ENCODE results near the gene TTBK1.

The TTBK1 gene

DNA sequence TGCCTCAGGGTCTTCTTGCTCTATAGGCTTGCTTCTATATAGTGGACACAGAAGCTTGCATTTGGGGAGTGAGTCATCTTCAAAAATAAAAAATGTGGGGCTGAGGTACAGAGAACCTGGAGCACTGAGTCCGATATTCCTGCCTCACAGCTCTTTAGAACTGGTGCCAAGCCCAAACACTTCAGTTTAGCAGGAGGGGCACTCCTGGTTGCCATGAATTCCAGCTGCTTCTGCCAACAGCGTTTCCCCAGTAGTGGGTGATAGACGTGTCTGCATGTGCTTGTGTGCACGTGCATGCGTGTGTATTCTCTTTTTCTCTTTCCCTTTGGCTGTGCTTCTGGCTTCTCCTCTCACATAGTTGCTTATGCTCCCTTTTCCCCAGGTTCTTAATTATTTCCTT is 25.9 kb upstream of the TTBK1 start:
- peak overlapping the region; percentile 26 for H3K27ac Mint-ChIP-seq
- no peaks in the 10 kb centered on the region for H3K4me1 Mint-ChIP-seq (ENCODE audit: low read depth)
- H3K36me3 Mint-ChIP-seq (ENCODE audit: low read depth): peaks cover 34% of the 10 kb centered on the region
- H3K27me3 Mint-ChIP-seq (ENCODE audit: low read depth): no peaks in the 10 kb centered on the region
- H3K9me3 Mint-ChIP-seq: no peaks in the 10 kb centered on the region
- H3K4me3 Mint-ChIP-seq: no peak overlapping the region

DNA sequence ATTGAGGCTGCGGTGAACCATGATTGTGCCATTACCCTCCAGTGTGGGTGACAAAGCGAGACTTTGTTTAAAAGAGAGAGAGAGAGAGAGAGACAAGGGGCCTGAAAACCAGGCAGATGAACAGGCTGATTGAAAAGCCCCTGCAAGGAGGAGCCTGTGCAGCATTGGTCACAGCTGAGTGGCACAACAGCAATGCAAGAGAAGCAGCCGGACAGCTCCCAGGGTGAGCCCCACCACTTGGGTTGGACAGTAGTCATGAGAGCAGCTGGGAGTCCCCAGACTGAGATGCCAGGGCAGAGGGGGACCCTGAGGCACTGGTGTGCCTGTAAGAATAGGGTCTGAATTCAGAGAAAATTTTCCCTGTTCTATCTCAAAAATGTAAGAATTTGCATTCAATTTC is 24.2 kb upstream of the TTBK1 start:
- no peak overlapping the region for H3K4me3 Mint-ChIP-seq
- no peaks in the 10 kb centered on the region for H3K27me3 Mint-ChIP-seq (ENCODE audit: low read depth)
- H3K27ac Mint-ChIP-seq: no peak overlapping the region
- peaks cover 10% of the 10 kb centered on the region for H3K4me1 Mint-ChIP-seq (ENCODE audit: low read depth)
- H3K36me3 Mint-ChIP-seq (ENCODE audit: low read depth): peaks cover 33% of the 10 kb centered on the region
- H3K9me3 Mint-ChIP-seq: no peaks in the 10 kb centered on the region

DNA sequence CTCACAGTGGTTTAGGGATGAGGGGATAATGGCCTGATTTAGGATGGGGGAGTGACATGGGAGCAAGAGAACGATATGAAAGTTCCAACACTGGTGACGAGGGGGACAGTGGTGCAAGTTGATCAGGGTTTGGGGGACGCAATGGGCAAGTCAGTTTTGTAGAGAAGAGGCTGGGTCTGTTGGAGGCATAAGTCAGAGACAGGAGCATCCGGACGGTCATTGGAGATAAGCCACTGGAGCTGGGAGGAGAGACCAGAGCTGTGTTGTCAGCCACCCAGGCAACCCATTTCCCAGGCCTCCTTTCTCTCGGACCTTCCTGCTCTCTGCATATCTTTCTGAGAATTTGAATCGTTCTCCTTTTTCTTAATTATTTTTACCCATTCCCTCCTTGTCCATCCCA is 23.5 kb upstream of the TTBK1 start:
- Mint-ChIP-seq H3K36me3 (ENCODE audit: low read depth) (peaks cover 38% of the 10 kb centered on the region), H3K27ac (peak overlapping the region; percentile 35), H3K4me3 (no peak overlapping the region), H3K4me1 (ENCODE audit: low read depth) (peaks cover 17% of the 10 kb centered on the region), H3K27me3 (ENCODE audit: low read depth) (no peaks in the 10 kb centered on the region), H3K9me3 (no peaks in the 10 kb centered on the region)

DNA sequence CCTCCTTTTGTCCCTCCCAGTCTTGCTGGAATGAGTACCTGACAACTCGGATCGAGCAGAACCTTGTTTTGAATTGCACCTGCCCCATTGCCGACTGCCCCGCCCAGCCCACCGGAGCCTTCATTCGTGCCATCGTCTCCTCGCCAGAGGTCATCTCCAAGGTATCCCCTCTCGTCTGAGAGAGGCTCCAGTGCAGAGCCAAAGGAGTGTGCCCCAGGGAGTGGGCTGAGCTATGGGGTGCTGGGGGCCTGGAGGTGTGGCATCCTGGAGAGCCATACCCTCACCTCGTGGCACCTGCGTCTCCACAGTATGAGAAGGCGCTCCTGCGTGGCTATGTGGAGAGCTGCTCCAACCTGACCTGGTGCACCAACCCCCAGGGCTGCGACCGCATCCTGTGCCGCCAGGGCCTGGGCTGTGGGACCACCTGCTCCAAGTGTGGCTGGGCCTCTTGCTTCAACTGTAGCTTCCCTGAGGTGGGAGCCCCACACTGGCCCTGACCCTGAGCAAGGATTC is 22.8 kb upstream of the TTBK1 start:
- H3K27me3 Mint-ChIP-seq (ENCODE audit: low read depth): no peaks in the 10 kb centered on the region
- H3K4me3 Mint-ChIP-seq: no peak overlapping the region
- peaks cover 39% of the 10 kb centered on the region for H3K36me3 Mint-ChIP-seq (ENCODE audit: low read depth)
- no peak overlapping the region for H3K27ac Mint-ChIP-seq
- no peaks in the 10 kb centered on the region for H3K9me3 Mint-ChIP-seq
- H3K4me1 Mint-ChIP-seq (ENCODE audit: low read depth): peaks cover 20% of the 10 kb centered on the region

DNA sequence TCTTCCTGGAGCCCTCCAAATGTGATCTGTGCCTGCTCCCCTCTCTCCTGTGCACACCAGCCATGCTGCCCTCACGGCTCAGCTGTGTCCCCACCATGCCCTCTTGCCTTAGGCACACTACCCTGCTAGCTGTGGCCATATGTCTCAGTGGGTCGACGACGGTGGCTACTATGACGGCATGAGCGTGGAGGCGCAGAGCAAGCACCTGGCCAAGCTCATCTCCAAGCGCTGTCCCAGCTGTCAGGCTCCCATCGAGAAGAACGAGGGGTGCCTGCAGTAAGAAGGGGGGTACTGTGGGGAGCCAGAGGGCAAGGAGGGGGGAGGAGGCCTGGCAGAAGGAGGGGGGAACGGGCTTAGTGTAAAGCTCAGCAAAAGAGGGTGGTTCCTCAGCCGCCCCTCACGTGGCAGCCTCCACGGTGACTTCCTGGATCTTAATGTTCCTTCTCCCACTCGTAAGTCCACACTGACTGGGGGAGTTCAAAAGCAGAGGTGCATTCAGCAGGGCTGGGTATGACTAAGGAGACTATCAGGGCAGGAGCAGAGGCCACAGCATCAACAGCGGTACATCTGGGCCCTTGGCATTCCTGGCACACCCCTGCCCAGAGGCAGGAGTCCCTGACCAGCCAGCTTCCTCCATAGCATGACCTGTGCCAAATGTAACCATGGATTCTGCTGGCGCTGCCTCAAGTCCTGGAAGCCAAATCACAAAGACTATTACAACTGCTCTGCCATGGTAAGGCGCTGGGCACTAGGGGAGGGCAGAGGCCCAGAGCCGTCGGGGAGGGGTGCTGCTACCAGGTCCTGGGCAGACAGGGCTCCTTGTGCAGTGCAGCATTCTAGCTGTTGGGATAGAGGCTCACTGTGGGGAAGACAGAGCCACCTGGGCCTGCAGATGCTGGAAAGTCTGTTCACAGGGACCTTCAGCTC is 22.0 kb upstream of the TTBK1 start:
- H3K27me3 Mint-ChIP-seq (ENCODE audit: low read depth): no peaks in the 10 kb centered on the region
- peaks cover 27% of the 10 kb centered on the region for H3K4me1 Mint-ChIP-seq (ENCODE audit: low read depth)
- no peaks in the 10 kb centered on the region for H3K9me3 Mint-ChIP-seq
- no peak overlapping the region for H3K4me3 Mint-ChIP-seq
- H3K36me3 Mint-ChIP-seq (ENCODE audit: low read depth): peaks cover 37% of the 10 kb centered on the region
- H3K27ac Mint-ChIP-seq: peak overlapping the region; percentile 53

DNA sequence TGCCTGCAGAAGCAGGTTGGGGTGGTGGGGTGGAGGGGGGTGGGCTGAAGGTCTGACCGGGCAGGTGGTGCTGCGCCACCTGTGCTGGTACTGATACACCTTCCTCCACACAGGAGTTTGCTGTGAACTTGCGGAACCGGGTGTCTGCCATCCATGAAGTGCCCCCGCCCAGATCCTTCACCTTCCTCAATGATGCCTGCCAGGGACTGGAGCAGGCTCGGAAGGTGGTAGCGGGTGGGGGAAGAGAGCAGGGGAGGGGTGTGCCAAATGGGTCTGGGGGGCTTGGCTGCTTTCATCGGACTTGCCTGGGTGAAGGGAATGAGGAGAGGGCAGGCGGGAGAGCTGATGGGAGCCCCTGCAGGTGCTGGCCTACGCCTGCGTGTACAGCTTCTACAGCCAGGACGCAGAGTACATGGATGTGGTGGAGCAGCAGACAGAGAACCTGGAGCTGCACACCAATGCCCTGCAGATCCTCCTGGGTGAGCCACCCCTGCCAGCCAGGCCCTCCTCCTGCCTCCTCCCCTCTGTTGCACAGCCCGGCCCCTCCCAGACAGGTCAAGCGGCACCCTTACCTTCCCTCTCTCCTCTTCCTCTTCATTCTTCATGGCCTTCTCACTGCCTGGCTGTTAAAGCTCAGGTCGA is 20.7 kb upstream of the TTBK1 start:
- Mint-ChIP-seq H3K27me3 (ENCODE audit: low read depth) (no peaks in the 10 kb centered on the region), H3K4me1 (ENCODE audit: low read depth) (peaks cover 31% of the 10 kb centered on the region), H3K36me3 (ENCODE audit: low read depth) (peaks cover 35% of the 10 kb centered on the region), H3K9me3 (no peaks in the 10 kb centered on the region), H3K27ac (peak overlapping the region; percentile 70), H3K4me3 (no peak overlapping the region)

DNA sequence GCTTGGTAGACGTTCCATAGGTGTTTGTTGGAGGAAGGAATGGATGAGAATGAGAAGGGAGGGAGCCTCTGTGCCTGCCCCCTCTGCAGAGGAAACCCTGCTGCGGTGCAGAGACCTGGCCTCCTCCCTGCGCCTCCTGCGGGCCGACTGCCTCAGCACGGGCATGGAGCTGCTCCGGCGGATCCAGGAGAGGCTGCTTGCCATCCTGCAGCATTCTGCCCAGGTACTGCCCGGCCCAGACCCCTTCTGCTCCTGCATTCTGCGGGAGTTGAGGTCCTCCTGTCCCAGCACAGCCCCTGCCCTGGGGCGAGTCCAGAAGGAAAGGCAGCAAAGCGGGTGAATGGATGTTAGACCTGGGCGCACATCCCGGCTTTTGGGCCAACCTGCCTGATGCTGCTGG is 20.1 kb upstream of the TTBK1 start:
- Mint-ChIP-seq H3K4me1 (ENCODE audit: low read depth) (peaks cover 35% of the 10 kb centered on the region), H3K36me3 (ENCODE audit: low read depth) (peaks cover 32% of the 10 kb centered on the region), H3K27me3 (ENCODE audit: low read depth) (no peaks in the 10 kb centered on the region), H3K27ac (peak overlapping the region; percentile 98), H3K9me3 (no peaks in the 10 kb centered on the region), H3K4me3 (no peak overlapping the region)

DNA sequence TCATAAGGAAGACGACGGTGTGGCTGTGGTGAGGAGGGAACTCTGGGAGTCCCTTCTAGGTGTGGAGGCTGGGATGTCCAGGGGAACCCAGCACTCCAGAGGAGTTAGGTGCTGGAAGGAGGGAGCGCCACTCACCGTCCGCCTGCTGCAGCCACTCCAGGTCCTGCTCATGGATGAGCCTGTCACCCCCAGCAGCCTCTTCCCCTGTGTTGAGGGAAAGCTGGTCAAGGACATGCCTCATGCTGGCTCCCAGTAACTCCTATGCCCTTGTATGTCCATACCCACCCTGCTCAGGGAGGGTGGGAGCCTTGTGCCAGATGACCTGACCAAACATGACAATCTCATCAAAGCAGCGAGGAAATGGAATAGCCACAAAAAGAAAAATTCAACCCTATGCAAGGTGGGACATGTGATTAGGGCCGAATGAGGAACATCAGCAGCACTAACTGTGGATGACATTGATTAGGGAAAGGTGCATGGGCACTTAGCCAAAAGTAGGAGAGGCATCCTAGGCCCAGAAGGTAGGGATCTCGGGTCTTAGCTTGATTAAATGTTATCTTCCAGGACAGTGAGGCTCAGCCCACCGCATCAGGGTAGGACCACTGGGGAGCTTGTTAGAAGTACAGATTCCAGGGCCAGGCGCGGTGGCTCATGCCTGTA is 17.0 kb upstream of the TTBK1 start:
- Mint-ChIP-seq H3K9me3 (no peaks in the 10 kb centered on the region), H3K36me3 (ENCODE audit: low read depth) (peaks cover 25% of the 10 kb centered on the region), H3K27me3 (ENCODE audit: low read depth) (peaks cover 3% of the 10 kb centered on the region)

DNA sequence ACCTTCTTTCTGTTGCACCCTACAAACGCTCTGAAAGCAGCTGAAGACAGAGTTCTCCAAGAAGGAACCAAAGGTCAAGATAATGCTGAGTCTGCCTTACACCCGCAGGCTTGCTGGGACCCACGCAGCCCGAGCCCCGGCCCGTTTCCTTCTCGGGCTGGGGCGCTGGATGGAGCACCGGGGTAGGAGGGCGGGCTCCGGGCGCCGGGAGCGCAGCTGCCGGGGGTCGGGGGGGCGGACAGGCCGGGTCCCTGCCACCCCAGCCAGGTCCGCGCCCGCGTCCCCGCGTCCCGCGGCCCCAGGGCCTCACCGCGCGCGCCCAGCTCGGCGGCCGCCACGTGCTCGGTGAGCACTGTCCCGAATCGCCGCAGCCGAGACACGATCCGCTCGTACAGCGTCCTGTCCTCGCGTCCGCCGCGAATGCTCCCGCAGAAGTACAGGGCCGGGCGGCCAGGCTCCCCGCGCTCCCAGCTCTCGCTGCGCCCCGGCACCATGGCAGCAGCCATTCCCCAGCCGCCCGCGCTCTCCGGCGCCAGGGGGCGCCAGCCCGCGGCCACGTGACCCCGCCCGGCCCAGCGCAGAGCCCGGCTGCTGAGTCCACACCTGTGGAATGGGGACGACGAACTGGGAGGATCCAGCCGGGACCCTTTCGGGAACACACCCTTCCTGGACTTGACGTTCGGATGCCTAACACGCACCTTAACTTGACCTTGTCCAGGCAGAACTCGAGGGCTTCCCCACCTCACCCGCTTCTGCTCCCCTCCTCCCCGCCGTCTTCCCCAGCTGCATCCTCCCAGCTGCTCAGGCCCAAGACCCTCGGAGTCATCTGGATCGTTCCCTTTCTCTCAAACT is 14.1 kb upstream of the TTBK1 start, which contains the start of gene DNPH1:
Gene DNPH1, minus strand, starts transcription at position 531 of the 852 bp plus-strand sequence. Its CDS starts 25 bp downstream, at position 506.
- Mint-ChIP-seq H3K4me3 (peak within 1 kb of the TSS; percentile 89), H3K36me3 (ENCODE audit: low read depth) (peaks cover 13% of the 10 kb centered on the region), H3K9me3 (no peaks in the 10 kb centered on the region), H3K4me1 (ENCODE audit: low read depth) (peaks cover 38% of the 10 kb centered on the region), H3K27me3 (ENCODE audit: low read depth) (peaks cover 17% of the 10 kb centered on the region), H3K27ac (peak within 1 kb of the TSS; percentile 89)

More for the DNA sequence above, 17.0 kb upstream of the TTBK1 start:
- Mint-ChIP-seq H3K4me3 (peak overlapping the region; percentile 37), H3K27ac (peak overlapping the region; percentile 87), H3K4me1 (ENCODE audit: low read depth) (peaks cover 47% of the 10 kb centered on the region)

DNA sequence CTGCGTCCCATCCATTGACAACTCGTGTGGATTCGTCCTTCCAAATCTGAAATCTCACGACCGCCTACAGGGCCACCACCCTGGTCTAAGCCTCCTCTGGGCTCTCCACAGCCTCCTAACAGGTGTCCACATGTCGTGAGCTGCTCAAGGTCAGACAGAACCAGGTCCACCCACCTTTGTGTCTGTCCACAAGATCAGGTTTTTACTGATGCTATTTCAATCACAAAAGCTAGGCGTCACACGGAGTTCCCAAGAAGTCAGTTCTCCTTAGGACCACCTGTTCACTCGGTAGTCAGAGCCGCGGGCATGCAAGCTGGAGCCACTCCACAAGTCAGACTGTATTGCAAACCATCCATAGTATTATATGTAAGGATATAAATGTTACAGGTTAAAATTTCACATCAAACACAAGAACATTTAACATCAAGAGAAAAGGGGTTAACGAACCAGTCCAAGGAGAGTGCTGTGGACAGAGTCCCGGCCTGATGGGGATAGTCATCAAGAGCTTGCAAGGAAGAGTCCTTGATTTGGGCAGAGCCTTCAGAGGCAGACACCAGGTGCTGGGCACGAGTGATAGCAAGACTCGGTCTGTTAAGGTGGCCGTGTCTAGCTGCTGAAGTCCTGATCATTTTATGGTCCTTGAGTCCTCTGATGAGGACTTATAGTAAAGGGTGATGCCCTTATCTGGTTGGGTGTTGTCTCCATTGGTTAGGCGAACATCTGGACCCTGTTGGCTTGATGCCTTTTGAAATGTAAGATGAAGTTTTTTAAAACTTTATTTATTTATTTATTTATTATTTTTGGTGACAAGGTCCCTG is 13.3 kb upstream of the TTBK1 start:
- H3K4me1 Mint-ChIP-seq (ENCODE audit: low read depth): peaks cover 32% of the 10 kb centered on the region
- H3K9me3 Mint-ChIP-seq: no peaks in the 10 kb centered on the region
- H3K4me3 Mint-ChIP-seq: peak overlapping the region; percentile 89

DNA sequence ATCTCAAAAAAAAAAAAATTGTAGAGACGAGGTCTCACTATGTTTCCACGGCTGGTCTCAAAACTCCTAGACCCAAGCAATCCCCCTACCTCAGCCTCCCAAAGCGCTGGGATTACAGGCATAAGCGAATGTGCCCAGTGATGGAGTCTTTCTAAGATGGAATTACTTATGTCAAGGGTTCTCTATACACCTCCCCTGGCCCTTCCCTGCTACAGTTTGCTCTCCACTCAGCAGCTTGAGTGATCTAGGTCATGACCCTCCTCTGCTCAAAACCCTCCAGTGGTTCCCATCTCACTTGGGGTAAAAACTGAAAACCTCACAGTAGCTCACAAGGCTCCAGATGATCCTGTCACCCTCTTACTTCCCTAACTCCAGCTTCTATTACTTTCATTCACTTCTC is 12.2 kb upstream of the TTBK1 start:
- Mint-ChIP-seq H3K27ac (no peak overlapping the region), H3K4me1 (ENCODE audit: low read depth) (peaks cover 24% of the 10 kb centered on the region), H3K36me3 (ENCODE audit: low read depth) (peaks cover 5% of the 10 kb centered on the region), H3K27me3 (ENCODE audit: low read depth) (peaks cover 21% of the 10 kb centered on the region), H3K4me3 (peak overlapping the region; percentile 10), H3K9me3 (no peaks in the 10 kb centered on the region)

More for the DNA sequence above, 13.3 kb upstream of the TTBK1 start:
- Mint-ChIP-seq H3K27ac (peak overlapping the region; percentile 89), H3K27me3 (ENCODE audit: low read depth) (peaks cover 17% of the 10 kb centered on the region), H3K36me3 (ENCODE audit: low read depth) (peaks cover 9% of the 10 kb centered on the region)

DNA sequence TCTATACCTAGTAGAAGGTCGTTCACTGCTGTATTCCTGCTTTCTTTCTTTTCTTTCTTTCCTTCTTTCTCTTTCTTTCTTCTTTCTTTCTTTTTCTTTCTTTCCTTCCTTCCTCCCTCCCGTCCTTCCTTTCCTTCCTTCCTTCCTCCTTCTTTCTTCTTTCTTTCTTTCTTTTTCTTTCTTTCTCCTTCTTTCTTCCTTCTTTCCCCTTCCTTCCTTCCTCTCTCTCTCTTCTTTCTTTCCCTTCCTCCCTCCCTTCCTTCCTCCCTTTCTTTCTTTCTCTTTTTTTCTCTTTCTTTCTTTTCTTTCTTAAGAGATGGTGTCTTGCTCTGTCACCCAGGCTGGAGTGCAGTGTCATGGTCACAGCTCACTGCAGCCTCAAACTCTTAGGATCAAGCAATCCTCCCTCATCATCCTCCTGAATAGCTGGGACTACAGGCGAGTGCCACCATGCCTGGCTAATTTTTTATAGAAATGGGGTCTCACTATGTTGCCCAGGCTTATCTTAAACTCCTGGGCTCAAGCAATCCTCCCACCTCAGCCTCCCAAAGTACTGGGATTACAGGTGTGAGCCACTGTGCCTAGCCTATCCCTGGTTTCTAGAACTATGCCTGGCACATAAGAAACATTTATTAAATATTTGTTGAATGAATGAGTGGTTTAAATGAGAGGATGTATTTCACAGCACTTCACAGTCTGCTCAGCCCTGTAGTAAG is 11.4 kb upstream of the TTBK1 start:
- Mint-ChIP-seq H3K36me3 (ENCODE audit: low read depth) (no peaks in the 10 kb centered on the region), H3K27ac (no peak overlapping the region), H3K27me3 (ENCODE audit: low read depth) (peaks cover 28% of the 10 kb centered on the region), H3K4me3 (peak overlapping the region; percentile 10), H3K9me3 (no peaks in the 10 kb centered on the region), H3K4me1 (ENCODE audit: low read depth) (peaks cover 17% of the 10 kb centered on the region)
